HepG2 (cell line): ENCODE measurements around the gene CEACAM4.

Experiments
- CCDC6 ChIP-seq: sonication (generic); formaldehyde crosslinking; IDR thresholded peaks from 2 replicates; pipeline ENCODE4 v1.8.1; 2022; ENCODE audit warnings: mild to moderate bottlenecking, missing genetic modification reagents, moderate library complexity
- HDAC6 ChIP-seq: fragments of 200-600 bp; sonication (generic); IDR thresholded peaks from 2 replicates; pipeline ENCODE4 v1.7.0; 2017; ENCODE audit warnings: mild to moderate bottlenecking, antibody characterized with exemption, low read length, low read depth
- ZNF382 ChIP-seq: sonication (generic); formaldehyde crosslinking; IDR thresholded peaks from 2 replicates; pipeline ENCODE4 v1.5.0; 2020; ENCODE audit warnings: missing genetic modification reagents, mild to moderate bottlenecking, borderline replicate concordance
- TF ChIP-seq, protein P1 (sequence below): sonication (generic); formaldehyde crosslinking; IDR thresholded peaks from 2 replicates; pipeline ENCODE4 v1.5.0; 2020; ENCODE audit warnings: mild to moderate bottlenecking, missing genetic modification reagents, moderate library complexity

DNA sequence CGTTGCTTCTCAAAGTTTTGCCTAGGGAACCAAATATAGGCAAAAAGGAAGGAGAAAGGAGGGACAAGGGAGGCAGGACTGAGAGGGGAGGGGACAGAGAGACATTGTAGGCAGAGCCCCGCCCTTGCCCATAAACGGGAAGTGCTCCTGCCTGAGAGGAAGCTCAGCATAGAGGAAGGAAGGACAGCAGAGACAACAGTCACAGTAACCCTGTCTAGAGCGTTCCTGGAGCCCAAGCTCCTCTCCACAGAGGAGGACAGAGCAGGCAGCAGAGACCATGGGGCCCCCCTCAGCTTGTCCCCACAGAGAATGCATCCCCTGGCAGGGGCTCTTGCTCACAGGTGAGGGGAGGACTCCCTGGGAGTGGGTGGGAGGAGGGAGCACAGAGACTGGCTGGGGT, 50.9 kb downstream of the CEACAM4 start, which contains the start of gene CEACAM21:
- TF ChIP-seq, protein P1, sequence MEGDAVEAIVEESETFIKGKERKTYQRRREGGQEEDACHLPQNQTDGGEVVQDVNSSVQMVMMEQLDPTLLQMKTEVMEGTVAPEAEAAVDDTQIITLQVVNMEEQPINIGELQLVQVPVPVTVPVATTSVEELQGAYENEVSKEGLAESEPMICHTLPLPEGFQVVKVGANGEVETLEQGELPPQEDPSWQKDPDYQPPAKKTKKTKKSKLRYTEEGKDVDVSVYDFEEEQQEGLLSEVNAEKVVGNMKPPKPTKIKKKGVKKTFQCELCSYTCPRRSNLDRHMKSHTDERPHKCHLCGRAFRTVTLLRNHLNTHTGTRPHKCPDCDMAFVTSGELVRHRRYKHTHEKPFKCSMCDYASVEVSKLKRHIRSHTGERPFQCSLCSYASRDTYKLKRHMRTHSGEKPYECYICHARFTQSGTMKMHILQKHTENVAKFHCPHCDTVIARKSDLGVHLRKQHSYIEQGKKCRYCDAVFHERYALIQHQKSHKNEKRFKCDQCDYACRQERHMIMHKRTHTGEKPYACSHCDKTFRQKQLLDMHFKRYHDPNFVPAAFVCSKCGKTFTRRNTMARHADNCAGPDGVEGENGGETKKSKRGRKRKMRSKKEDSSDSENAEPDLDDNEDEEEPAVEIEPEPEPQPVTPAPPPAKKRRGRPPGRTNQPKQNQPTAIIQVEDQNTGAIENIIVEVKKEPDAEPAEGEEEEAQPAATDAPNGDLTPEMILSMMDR (CRISPR knock-in tag) = no peak
- TF ChIP-seq HDAC6 (no peak), ZNF382 (no peak), CCDC6 (CRISPR knock-in tag) (no peak)
